Aorta (tissue), 5 donors: ENCODE data around the gene LSM7. TPM values are rescaled to one million over a fixed set of nuclear protein-coding genes. Genes with fewer than 3 reads are reported as not detected.

Experiments used
- ATAC-seq: fragments of 200-7000 bp; cut with Tn5 transposase; one replicate; pipeline ENCODE4 v1.9.1; 2022; ENCODE audit warnings: moderate library complexity; ENCODE audit not compliant: low FRiP score
- DNase-seq, 2 donors: peaks; one replicate each; pipeline ENCODE4 v3.0.0-alpha.2; 2020
- H3K27ac ChIP-seq, 2 donors: one replicate each; pipeline ENCODE4 v1.5.1; 2013; ENCODE audit warnings: low read length in 2 of 2, mild to moderate bottlenecking in 2 of 2, moderate library complexity in 2 of 2, control low read depth in 1 of 2, inconsistent platforms in 1 of 2, low read depth in 1 of 2
- H3K27me3 ChIP-seq, 2 donors: one replicate each; pipeline ENCODE4 v1.6.1; 2013; ENCODE audit warnings: control low read depth in 1 of 2, low read length in 1 of 2, mild to moderate bottlenecking in 1 of 2, moderate library complexity in 1 of 2; ENCODE audit not compliant: insufficient read depth in 2 of 2, control insufficient read depth in 1 of 2
- H3K36me3 ChIP-seq, 2 donors: one replicate each; pipeline ENCODE4 v1.6.1; 2013; ENCODE audit warnings: control low read depth in 1 of 2, low read length in 1 of 2, mild to moderate bottlenecking in 1 of 2; ENCODE audit not compliant: insufficient read depth in 2 of 2, control insufficient read depth in 1 of 2
- H3K4me1 ChIP-seq, 2 donors: one replicate each; pipeline ENCODE4 v1.6.1; 2013; ENCODE audit warnings: low read length in 2 of 2, control low read depth in 1 of 2, mild to moderate bottlenecking in 1 of 2, moderate library complexity in 1 of 2; ENCODE audit not compliant: insufficient read depth in 2 of 2, control insufficient read depth in 1 of 2
- H3K4me3 ChIP-seq, 2 donors: one replicate each; pipeline ENCODE4 v1.5.1; 2013; ENCODE audit warnings: low read length in 2 of 2, control low read depth in 1 of 2, mild to moderate bottlenecking in 1 of 2
- H3K9me3 ChIP-seq: one replicate; pipeline ENCODE4 v1.6.1; 2013; ENCODE audit warnings: mild to moderate bottlenecking, low read length; ENCODE audit not compliant: control insufficient read depth
- WGBS, 2 donors: extraction: QIAGEN DNeasy Blood & Tissue Kit; methylation state at CpG; one replicate each; pipeline ENCODE4 v1.1.7; 2013; 5-methylcytosine and 5-hydroxymethylcytosine counted together
- intact Hi-C, 2 donors: fragments of 100-400 bp; cut with DNase I; formaldehyde crosslinking; loops; one replicate each; pipeline versions ENCODE4 v1.14.2 to v1.15.0; 2022
- polyA plus RNA-seq, 2 donors: library from polyadenylated mRNA; stranded (reverse); fragments of 200-250 nt; gene quantifications; one replicate each; pipeline ENCODE4 v1.2.3, GENCODE V29; 2013
- total RNA-seq, 2 donors: library from RNA; stranded (reverse); fragmentation: NEBNext Ultra II Directional; extraction: Animal tissue kit (Norgen Biotek cat#: 25700); gene quantifications; one replicate each; pipeline ENCODE4 v1.2.1, GENCODE V29; 2021
- donor health status: healthy with polysubstance abuse.
- donor health status: Bipolar disorder and iron deficiency.
- donor health status: DM: no; HTN: no; CAD: no.
- donor health status: DM: no; HTN: no; CAD: no.
- donor health status: DM: yes; HTN: yes; CAD: no.

LSM7 gene
- total and polyA plus RNA-seq, 4 donors = 43.7 to 155 (median 89.6) TPM

DNA sequence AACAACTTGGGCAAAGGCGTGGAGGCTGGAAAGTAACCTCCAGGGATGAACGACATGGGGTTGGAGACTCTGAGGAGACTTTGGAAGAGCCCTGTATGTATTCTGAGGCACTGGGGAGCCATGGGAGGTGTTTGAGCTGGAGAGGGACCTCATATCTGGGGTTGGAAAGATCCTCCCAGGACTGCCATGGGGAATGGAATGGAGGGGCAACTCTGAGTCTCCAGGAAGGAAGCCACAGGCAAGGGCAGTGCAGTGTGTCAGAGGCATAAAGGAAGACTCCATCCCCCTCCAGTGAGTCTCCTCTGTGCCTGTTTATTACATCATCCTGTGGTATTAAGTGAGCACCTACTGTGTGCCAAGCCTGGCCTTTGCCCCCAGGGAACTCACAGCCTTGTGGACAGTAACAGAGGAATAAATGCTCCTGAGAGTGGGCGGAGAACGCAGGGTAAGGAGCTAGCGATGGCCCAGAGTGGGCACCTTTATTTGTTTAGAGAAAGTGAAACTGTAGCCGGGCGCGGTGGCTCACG is 54.1 kb downstream of the LSM7 start:
- 86 to 92% methylated on average over 9 of the region's 9 CpGs for WGBS, 2 donors
- ATAC-seq = no peak
- peak overlapping the region in 1 of 2 donors; percentile 5 for H3K27ac ChIP-seq
- H3K27me3 ChIP-seq = no peaks in the 10 kb centered on the region
- peaks cover 0 to 2% of the 10 kb centered on the region in 2 donors for H3K36me3 ChIP-seq
- H3K4me1 ChIP-seq = no peaks in the 10 kb centered on the region
- intact Hi-C loops = loop anchor here in 1 of 2 donors (5.0 kb wide), 2 partner anchors 37 to 122 kb away; partner anchors contain the start of genes AP3D1, PLEKHJ1 and SF3A2
- no peaks in the 10 kb centered on the region for H3K9me3 ChIP-seq
- H3K4me3 ChIP-seq = no peak overlapping the region
- DNase-seq = no peak

DNA sequence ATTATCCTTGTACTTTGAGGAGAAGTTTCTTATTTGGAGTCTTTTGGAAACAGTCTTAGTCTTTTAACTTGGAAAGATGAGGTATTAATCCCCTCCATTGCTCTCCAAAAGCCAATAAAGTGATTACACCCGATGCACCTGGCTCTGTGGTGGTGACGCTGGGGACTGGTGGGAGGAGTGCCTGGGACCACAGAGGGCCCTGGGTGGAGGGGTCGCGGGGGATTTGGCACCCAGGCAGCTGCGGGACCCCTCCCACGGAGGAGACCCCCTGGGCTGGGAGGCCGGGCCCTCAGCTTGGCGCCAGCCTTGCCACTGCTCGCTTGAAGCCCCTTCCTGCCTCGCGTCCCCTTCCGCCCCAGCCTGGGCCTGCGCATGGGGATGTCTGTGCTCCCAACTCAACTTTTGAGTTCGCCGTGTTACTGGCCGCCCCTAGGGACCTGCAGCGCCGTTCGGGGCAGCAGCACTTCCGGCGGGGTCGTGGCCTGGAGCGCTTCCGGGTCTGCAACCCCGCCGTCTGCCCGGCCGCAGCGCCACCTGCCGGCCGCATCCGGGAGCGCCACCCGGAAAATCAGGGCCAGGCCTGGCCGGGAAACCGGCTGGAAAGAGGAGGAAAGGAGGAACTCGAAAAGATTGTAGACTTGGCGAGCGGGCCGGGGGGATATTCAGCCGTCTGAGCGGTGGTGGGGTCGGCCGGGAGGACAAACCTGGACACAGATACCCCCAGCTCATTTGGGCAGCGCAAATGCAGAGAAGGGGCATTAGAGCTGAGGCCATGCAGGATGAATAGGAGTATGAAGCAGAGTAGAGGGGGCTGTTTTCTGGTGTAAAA is 54.8 kb downstream of the LSM7 start:
- H3K27me3 ChIP-seq = no peaks in the 10 kb centered on the region
- peaks cover 0 to 2% of the 10 kb centered on the region in 2 donors for H3K36me3 ChIP-seq
- H3K9me3 ChIP-seq = no peaks in the 10 kb centered on the region
- ATAC-seq (peak; percentile 46), DNase-seq (peak; percentile 86 to 93)
- intact Hi-C loops = loop anchor here (2.0 to 5.0 kb wide), 3 partner anchors 36 to 121 kb away; partner anchors contain the start of genes PLEKHJ1 (in 2 of the 2), SF3A2 (in 2 of the 2) and AP3D1 (in 1 of the 2)
- 12 to 13% methylated on average over 44 to 45 of the region's 45 CpGs for WGBS, 2 donors
- H3K4me3 ChIP-seq = no peak overlapping the region
- H3K4me1 ChIP-seq = no peaks in the 10 kb centered on the region
- peak overlapping the region; percentile 5 to 29 for H3K27ac ChIP-seq

Other genes with a start within 250 kb of the LSM7 start
- gene MOB3A, start 232.3 kb downstream of the LSM7 start, total RNA-seq = 10 to 100 TPM; 41.1 to 43.6 TPM
- 10 to 100 TPM; 12.5 to 15.5 TPM for gene MOB3A, start 232.3 kb downstream of the LSM7 start, polyA plus RNA-seq
- 1 to 10 TPM; 1.6 to 3.6 TPM for gene IZUMO4, start 231.7 kb downstream of the LSM7 start, total RNA-seq
- gene IZUMO4, start 231.7 kb downstream of the LSM7 start, polyA plus RNA-seq = 10 to 100 TPM in 1 of 2 donors, 1 to 10 TPM in 1; 5.5 to 25.2 TPM
- gene AP3D1, start 177.0 kb downstream of the LSM7 start, total RNA-seq = 10 to 100 TPM; 74.8 to 84.3 TPM
- 10 to 100 TPM; 31.7 to 61.9 TPM for gene AP3D1, start 177.0 kb downstream of the LSM7 start, polyA plus RNA-seq
- gene DOT1L, start 164.7 kb downstream of the LSM7 start, total RNA-seq = 10 to 100 TPM; 22.6 to 24.8 TPM
- gene DOT1L, start 164.7 kb downstream of the LSM7 start, polyA plus RNA-seq = 1 to 10 TPM; 4.4 to 4.9 TPM
- gene PLEKHJ1, start 92.3 kb downstream of the LSM7 start, total RNA-seq = 10 to 100 TPM; 24.9 to 37.7 TPM
- gene PLEKHJ1, start 92.3 kb downstream of the LSM7 start, polyA plus RNA-seq = 10 to 100 TPM; 50.9 to 56.2 TPM
- gene SF3A2, start 91.8 kb downstream of the LSM7 start, total RNA-seq = 10 to 100 TPM; 56.1 to 62.2 TPM
- 10 to 100 TPM; 23.8 to 64.9 TPM for gene SF3A2, start 91.8 kb downstream of the LSM7 start, polyA plus RNA-seq
- 1 to 10 TPM; 1.5 to 1.8 TPM for gene AMH, start 79.3 kb downstream of the LSM7 start, total RNA-seq
- gene AMH, start 79.3 kb downstream of the LSM7 start, polyA plus RNA-seq = 1 to 10 TPM; 1.7 to 3.1 TPM
- gene JSRP1, start 72.2 kb downstream of the LSM7 start, total RNA-seq = under 1 TPM in 1 of 2 donors, not detected in 1; 0.42 TPM
- under 1 TPM in 1 of 2 donors, not detected in 1; 0.38 TPM for gene JSRP1, start 72.2 kb downstream of the LSM7 start, polyA plus RNA-seq
- gene PEAK3, start 46.4 kb downstream of the LSM7 start, total RNA-seq = 1 to 10 TPM in 1 of 2 donors, under 1 TPM in 1; 0.93 to 1.5 TPM
- under 1 TPM in 1 of 2 donors, not detected in 1; 0.88 TPM for gene PEAK3, start 46.4 kb downstream of the LSM7 start, polyA plus RNA-seq
- not detected for gene LINGO3, start 20.4 kb downstream of the LSM7 start, total RNA-seq
- under 1 TPM in 1 of 2 donors, not detected in 1; 0.08 TPM for gene LINGO3, start 20.4 kb downstream of the LSM7 start, polyA plus RNA-seq
- 10 to 100 TPM; 29.3 to 49.1 TPM for gene SPPL2B, start 98 bp upstream of the LSM7 start, total RNA-seq
- gene SPPL2B, start 98 bp upstream of the LSM7 start, polyA plus RNA-seq = 10 to 100 TPM; 13.3 to 78.1 TPM
- under 1 TPM; 0.23 to 0.27 TPM for gene TMPRSS9, start 31.7 kb upstream of the LSM7 start, total RNA-seq
- gene TMPRSS9, start 31.7 kb upstream of the LSM7 start, polyA plus RNA-seq = not detected
- gene TIMM13, start 99.0 kb upstream of the LSM7 start, total RNA-seq = 10 to 100 TPM; 27.8 to 32.7 TPM
- 10 to 100 TPM; 41.7 to 41.9 TPM for gene TIMM13, start 99.0 kb upstream of the LSM7 start, polyA plus RNA-seq
- gene LMNB2, start 128.4 kb upstream of the LSM7 start, total RNA-seq = 10 to 100 TPM; 18.0 to 19.7 TPM
- 1 to 10 TPM; 7.1 to 7.4 TPM for gene LMNB2, start 128.4 kb upstream of the LSM7 start, polyA plus RNA-seq
- 100 to 1,000 TPM in 1 of 2 donors, 10 to 100 TPM in 1; 99.5 to 185 TPM for gene GADD45B, start 147.5 kb upstream of the LSM7 start, total RNA-seq
- 100 to 1,000 TPM; 127 to 262 TPM for gene GADD45B, start 147.5 kb upstream of the LSM7 start, polyA plus RNA-seq